ENCODE results near the gene MANBA.
A peak's percentile ranks its signal among the peaks of the same experiment; 100 is the strongest.
"Not testable (repeated sequence)": the region's sequence is repeated elsewhere in the genome, so short reads cannot be mapped to it uniquely, and the experiment has no call there.

Gene MANBA

DNA sequence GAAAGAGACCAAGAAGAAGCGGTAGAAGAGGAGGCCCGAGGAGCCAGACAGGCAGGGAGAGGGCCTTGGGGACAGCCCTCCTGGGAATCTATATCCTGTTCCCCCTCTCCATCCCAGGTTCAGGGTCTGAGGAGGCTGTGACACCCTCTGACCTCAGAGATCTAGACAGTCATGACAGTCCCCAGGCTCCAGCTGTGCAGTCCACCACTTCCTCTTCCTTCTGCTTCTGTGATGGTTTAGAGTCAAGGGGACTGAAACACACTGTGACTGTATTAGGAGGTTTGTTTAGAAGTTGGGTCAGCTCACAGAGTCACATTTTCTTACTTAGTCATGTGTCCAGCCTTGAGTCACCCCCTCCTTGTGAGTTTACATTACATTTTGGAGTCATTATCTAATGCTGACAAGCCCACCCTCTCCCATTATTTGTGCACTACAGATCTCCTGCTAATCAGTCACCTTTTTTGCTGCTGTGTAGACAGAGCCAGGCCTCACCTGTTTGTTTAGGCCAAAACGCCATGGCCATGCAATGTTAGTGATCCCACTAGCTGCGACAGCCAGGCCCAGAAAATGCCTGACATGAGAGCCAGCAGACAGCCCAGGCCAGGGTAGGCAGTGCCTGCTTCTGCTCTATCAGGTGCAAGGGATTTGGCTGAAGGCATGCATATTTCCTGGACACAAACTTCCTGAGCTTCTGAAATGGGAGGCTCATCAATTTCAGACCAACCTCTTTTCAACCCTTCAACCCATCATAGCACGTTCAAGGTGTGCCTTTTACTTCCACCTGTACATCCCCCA lies 26.0 kb downstream of the MANBA start:
- TF ChIP-seq, protein P1, sequence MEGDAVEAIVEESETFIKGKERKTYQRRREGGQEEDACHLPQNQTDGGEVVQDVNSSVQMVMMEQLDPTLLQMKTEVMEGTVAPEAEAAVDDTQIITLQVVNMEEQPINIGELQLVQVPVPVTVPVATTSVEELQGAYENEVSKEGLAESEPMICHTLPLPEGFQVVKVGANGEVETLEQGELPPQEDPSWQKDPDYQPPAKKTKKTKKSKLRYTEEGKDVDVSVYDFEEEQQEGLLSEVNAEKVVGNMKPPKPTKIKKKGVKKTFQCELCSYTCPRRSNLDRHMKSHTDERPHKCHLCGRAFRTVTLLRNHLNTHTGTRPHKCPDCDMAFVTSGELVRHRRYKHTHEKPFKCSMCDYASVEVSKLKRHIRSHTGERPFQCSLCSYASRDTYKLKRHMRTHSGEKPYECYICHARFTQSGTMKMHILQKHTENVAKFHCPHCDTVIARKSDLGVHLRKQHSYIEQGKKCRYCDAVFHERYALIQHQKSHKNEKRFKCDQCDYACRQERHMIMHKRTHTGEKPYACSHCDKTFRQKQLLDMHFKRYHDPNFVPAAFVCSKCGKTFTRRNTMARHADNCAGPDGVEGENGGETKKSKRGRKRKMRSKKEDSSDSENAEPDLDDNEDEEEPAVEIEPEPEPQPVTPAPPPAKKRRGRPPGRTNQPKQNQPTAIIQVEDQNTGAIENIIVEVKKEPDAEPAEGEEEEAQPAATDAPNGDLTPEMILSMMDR (IDR thresholded peaks at IDR 0.05; ENCODE audit: low read depth, low read length, missing control alignments) = no peak
- no peak for DNase-seq (ENCODE audit: extremely low read depth, low read depth)
- no peak overlapping the region for H3K4me3 ChIP-seq (replicated peaks; ENCODE audit: low read depth, low read length)

DNA sequence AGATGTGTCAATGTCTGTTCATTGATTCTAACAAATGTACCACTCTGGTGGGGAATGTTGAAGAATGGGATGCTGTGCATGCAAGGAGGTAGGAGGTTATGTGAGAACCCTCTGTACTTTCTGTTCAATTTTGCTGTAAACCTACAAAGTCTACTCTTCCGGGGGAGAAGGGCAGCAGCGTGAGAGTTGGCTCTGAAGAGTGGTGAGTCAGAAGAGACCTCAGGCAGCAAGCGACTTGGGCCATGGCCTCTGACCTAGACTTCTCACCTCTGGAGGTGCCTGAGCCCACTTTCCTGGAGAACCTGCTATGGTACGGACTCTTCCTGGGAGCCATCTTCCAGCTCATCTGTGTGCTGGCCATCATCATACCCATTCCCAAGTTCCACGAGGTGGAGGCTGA lies 26.7 kb downstream of the MANBA start:
- H3K4me3 ChIP-seq (replicated peaks; ENCODE audit: low read depth, low read length) = no peak overlapping the region
- no peak for DNase-seq (ENCODE audit: extremely low read depth, low read depth)
- TF ChIP-seq, protein P1 (IDR thresholded peaks at IDR 0.05; ENCODE audit: low read depth, low read length, missing control alignments) = no peak

DNA sequence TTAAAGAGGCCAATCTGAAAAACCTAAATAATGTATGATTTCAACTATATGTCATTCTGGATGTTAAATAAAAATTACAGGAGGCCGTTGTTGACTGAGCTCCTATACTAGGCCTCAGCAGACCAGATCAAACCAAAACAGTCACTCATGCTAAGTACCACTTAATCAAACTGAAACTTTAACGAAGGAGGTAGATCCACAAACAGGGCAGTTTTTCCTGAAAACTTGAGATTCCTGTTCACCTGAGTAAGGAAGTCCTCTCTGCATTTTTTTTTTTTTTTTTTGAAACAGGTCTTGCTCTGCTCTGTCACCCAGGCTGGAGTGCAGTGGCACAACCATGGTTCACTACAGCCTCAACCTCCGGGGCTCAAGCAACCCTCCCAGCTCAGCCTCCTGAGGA lies 27.7 kb downstream of the MANBA start:
- DNase-seq (ENCODE audit: extremely low read depth, low read depth) = no peak
- TF ChIP-seq, protein P1 (IDR thresholded peaks at IDR 0.05; ENCODE audit: low read depth, low read length, missing control alignments) = no peak
- H3K4me3 ChIP-seq (replicated peaks; ENCODE audit: low read depth, low read length) = no peak overlapping the region

DNA sequence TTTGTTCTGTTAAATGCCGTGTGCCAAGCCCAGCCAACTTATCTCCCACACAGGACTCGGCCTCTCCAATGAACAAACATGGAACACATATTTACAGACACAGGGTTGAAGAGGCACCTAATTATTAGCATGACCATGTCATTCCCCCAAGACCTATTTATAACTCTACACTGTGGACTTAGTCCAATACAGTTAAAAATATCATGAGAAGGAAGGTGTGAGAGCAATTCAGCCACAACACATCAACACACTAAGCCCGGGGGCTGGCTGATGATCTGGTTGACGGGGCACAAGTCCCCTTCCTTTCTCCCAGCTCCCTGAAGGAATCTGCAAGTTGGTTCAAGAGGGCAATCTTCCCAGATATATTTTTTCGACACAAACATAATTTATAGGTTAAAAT lies 28.1 kb downstream of the MANBA start:
- H3K4me3 ChIP-seq (replicated peaks; ENCODE audit: low read depth, low read length) = no peak overlapping the region
- TF ChIP-seq, protein P1 (IDR thresholded peaks at IDR 0.05; ENCODE audit: low read depth, low read length, missing control alignments) = no peak
- DNase-seq (ENCODE audit: extremely low read depth, low read depth) = no peak

DNA sequence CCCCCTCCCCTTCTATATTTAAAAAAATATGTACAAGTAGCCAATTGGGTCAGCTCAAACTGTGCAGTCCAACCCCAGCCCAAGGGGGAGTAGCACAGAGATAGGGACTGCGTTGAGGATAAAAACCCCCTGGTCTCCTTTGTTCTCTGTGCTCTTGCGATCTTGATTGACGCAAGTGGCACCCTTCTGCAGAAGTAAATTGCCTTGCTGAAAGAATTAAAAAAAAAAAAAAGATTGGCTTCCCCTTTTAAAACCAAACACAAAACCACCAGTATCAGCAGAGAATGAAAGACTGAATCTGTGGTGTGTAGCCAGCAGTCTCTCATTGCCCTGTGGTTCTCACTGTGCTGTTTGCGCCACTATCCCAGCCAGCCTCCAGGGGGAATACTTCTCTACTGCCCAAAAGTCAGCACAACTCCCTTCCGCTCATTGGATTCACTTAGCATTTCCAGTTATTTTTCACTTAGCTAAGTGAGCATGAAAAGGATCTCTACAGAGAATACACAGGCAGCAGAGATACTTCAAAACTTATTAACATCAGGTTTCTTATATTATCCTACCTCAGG lies 29.7 kb downstream of the MANBA start:
- TF ChIP-seq, protein P1 (IDR thresholded peaks at IDR 0.05; ENCODE audit: low read depth, low read length, missing control alignments) = peak; percentile 38
- H3K4me3 ChIP-seq (replicated peaks; ENCODE audit: low read depth, low read length) = no peak overlapping the region
- no peak for DNase-seq (ENCODE audit: extremely low read depth, low read depth)

DNA sequence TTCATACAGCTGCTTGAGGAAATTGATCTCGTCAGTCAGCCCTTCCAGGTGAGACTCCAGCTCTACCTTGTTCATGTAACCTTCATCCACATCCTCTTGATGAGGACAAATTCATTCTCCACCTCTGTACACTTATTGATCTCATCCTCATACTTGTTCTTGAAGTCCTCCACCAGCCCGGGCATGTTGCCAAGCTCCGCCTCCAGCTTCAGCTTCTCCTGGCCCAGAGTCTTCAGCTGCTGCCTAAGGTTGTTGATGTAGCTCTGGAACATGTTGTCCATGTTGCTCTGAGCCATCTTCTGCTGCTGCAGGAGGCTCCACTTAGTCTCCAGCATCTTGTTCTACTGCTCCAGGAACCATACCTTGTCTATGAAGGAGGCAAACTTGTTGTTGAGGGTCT lies 31.3 kb downstream of the MANBA start:
- not testable (repeated sequence) for DNase-seq (ENCODE audit: extremely low read depth, low read depth); H3K4me3 ChIP-seq (replicated peaks; ENCODE audit: low read depth, low read length)

DNA sequence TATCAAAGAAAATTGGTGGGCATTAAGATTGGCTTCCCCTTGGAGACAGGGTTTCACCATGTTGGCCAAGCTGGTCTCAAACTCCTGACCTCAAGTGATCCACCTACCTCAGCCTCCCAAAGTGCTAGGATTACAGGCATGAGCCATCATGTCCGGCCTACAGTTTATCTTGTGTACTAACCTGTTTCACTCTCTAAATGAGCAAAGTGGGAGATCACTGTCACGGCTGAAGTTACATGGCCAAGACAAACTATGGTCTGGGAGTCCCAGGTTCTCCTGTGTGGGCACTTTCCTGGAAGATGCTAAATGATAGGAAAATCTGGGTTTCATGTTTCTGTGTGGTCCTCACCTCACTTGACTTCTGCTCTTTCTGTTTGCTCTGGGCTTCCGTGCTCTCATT lies 33.8 kb downstream of the MANBA start:
- not testable (repeated sequence) for DNase-seq (ENCODE audit: extremely low read depth, low read depth); H3K4me3 ChIP-seq (replicated peaks; ENCODE audit: low read depth, low read length)

DNA sequence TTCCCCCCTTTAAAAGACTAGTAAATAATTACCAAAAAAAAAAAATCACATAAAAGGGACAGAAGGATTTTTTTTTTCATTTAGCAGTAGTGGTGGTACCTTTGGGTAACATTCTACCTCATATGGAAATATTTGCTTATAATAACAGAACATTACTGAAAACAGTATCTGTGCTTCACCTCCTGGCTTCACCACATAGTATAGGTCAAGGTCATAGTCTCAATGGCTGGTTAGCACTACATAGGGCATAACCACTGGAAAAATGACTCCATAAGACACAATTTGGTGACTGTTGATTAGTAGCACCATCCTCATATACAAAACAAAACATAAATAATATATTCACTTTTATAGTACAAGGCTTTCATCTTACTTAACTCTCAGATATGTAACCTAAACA lies 34.7 kb downstream of the MANBA start:
- H3K4me3 ChIP-seq (replicated peaks; ENCODE audit: low read depth, low read length) = no peak overlapping the region
- TF ChIP-seq, protein P1 (IDR thresholded peaks at IDR 0.05; ENCODE audit: low read depth, low read length, missing control alignments) = no peak
- DNase-seq (ENCODE audit: extremely low read depth, low read depth) = no peak
